HCT116 (cell line): Measurements from ENCODE around the gene GBGT1. TPM values are rescaled to one million over a fixed set of nuclear protein-coding genes. Genes with fewer than 3 reads are reported as not detected.
A peak's percentile ranks its signal among the peaks of the same experiment; 100 is the strongest.

Experiments used
- ATAC-seq: fragments of 200-7000 bp; cut with Tn5 transposase; 2 replicates; pipeline ENCODE4 v1.9.1; 2020; ENCODE audit warnings: mild to moderate bottlenecking, moderate library complexity
- BruUV-seq: library from RNA; stranded (reverse); fragments of 400-500 nt; replicated peaks from 2 replicates; lab custom pipeline; 2021; lab: Mats Ljungman, UMichigan
- CTCF ChIA-PET: fragments of 300-600 bp; sonication (Branson Sonifier 250); formaldehyde crosslinking; loops from one replicate; lab custom pipeline; 2021; ENCODE audit warnings: antibody characterized with exemption; lab: Charles Lee
- POLR2A ChIA-PET: fragments of 300-600, 350-600 bp; sonication (Branson Sonifier 250); formaldehyde crosslinking; loops from one replicate; lab custom pipeline; 2021; ENCODE audit warnings: antibody characterized with exemption; lab: Charles Lee
- RAD21 ChIA-PET, 2 experiments: fragments of 300-600 bp; sonication (Branson Sonifier 250); formaldehyde crosslinking; loops; one replicate each; lab custom pipeline; 2023; ENCODE audit warnings: low total read pairs in 2 of 2; ENCODE audit not compliant: uncharacterized antibody in 2 of 2, unreplicated experiment in 2 of 2, low non-redundant PET in 1 of 2; lab: Charles Lee
- DNase-seq: peaks from one replicate; pipeline ENCODE4 v3.0.0-alpha.2; 2010; ENCODE audit warnings: low read depth, low spot score
- H2AFZ ChIP-seq: fragments of 200-600 bp; shearing (Covaris generic), sonication (generic); 2 replicates; pipeline ENCODE4 v1.6.1; 2017; ENCODE audit warnings: low read depth, mixed run types, mixed read lengths, antibody characterized with exemption, low read length; ENCODE audit not compliant: poor library complexity, severe bottlenecking
- H3K27ac ChIP-seq: 2 replicates; pipeline ENCODE4 v1.5.1; 2012; ENCODE audit warnings: low read depth, low read length
- H3K27me3 ChIP-seq: fragments of 200-600 bp; sonication (generic); 2 replicates; pipeline ENCODE4 v1.6.1; 2016; ENCODE audit warnings: mixed run types, low read length, mixed read lengths; ENCODE audit not compliant: insufficient read depth
- H3K36me3 ChIP-seq, 2 experiments: fragments of 200-500 bp in 1 of 2; fragments of 200-600 bp in 1 of 2; sonication (Bioruptor generic) in 1 of 2; sonication (generic) in 1 of 2; 2 replicates each; pipeline versions ENCODE4 v1.5.1 to v1.6.1; 2014 to 2016; ENCODE audit warnings: low read length in 2 of 2, inconsistent platforms in 1 of 2, mixed read lengths in 1 of 2, mixed run types in 1 of 2; ENCODE audit not compliant: insufficient read depth in 2 of 2, control insufficient read depth in 1 of 2
- H3K4me1 ChIP-seq, 2 experiments: fragments of 200-600 bp in 1 of 2; sonication (generic) in 1 of 2; 2 replicates each; pipeline versions ENCODE4 v1.5.1 to v1.6.1; 2012 to 2017; ENCODE audit warnings: low read length in 2 of 2, inconsistent platforms in 1 of 2, mild to moderate bottlenecking in 1 of 2, mixed read lengths in 1 of 2, mixed run types in 1 of 2, moderate library complexity in 1 of 2; ENCODE audit not compliant: insufficient read depth in 2 of 2, control insufficient read depth in 1 of 2
- H3K4me2 ChIP-seq: fragments of 200-600 bp; sonication (generic); 2 replicates; pipeline ENCODE4 v1.6.1; 2017; ENCODE audit warnings: mixed run types, low read length, mixed read lengths
- H3K4me3 ChIP-seq, 2 experiments: fragments of 200-600 bp in 1 of 2; sonication (generic) in 1 of 2; replicated peaks in 1 of 2; 2 replicates each; pipeline ENCODE4 v1.5.1; 2011 to 2016; ENCODE audit warnings: low read length in 2 of 2, control low read depth in 1 of 2, low read depth in 1 of 2, mild to moderate bottlenecking in 1 of 2, mixed read lengths in 1 of 2, mixed run types in 1 of 2
- H3K79me2 ChIP-seq: fragments of 200-600 bp; sonication (generic); 2 replicates; pipeline ENCODE4 v1.6.1; 2017; ENCODE audit warnings: mild to moderate bottlenecking, mixed run types, low read length, moderate library complexity, mixed read lengths; ENCODE audit not compliant: insufficient read depth
- H3K9ac ChIP-seq: fragments of 200-600 bp; sonication (generic); 2 replicates; pipeline ENCODE4 v1.6.1; 2016; ENCODE audit warnings: low read length, mixed read lengths
- H3K9me2 ChIP-seq: fragments of 200-600 bp; sonication (generic), shearing (Covaris generic); 2 replicates; pipeline ENCODE4 v1.6.1; 2017; ENCODE audit warnings: mixed run types, mild to moderate bottlenecking, moderate library complexity; ENCODE audit not compliant: insufficient read depth
- H3K9me3 ChIP-seq, 2 experiments: fragments of 200-500 bp in 1 of 2; fragments of 200-600 bp in 1 of 2; sonication (Bioruptor generic) in 1 of 2; sonication (generic) in 1 of 2; 2 replicates each; pipeline ENCODE4 v1.6.1; 2014 to 2017; ENCODE audit warnings: low read length in 2 of 2, mixed read lengths in 2 of 2, inconsistent platforms in 1 of 2, low read depth in 1 of 2, mild to moderate bottlenecking in 1 of 2, mixed run types in 1 of 2, moderate library complexity in 1 of 2; ENCODE audit not compliant: control insufficient read depth in 1 of 2, insufficient read depth in 1 of 2
- H4K20me1 ChIP-seq: fragments of 200-600 bp; sonication (generic), shearing (Covaris generic); 2 replicates; pipeline ENCODE4 v1.6.1; 2017; ENCODE audit warnings: mixed run types, mild to moderate bottlenecking, moderate library complexity; ENCODE audit not compliant: insufficient read depth
- ATF3 ChIP-seq: IDR thresholded peaks from 2 replicates; pipeline ENCODE4 v1.6.1; 2012
- CBX3 ChIP-seq: IDR thresholded peaks from 2 replicates; pipeline ENCODE4 v1.6.1; 2012; ENCODE audit warnings: low read depth
- CEBPB ChIP-seq: IDR thresholded peaks from 2 replicates; pipeline ENCODE4 v1.6.1; 2012; ENCODE audit warnings: low read depth
- CTCF ChIP-seq, 3 experiments: fragments of 200-600 bp in 1 of 3; sonication (generic) in 1 of 3; IDR thresholded peaks in 2 of 3; conservative IDR thresholded peaks in 1 of 3; 2 replicates each; pipeline ENCODE4 v1.5.1; 2012 to 2017; ENCODE audit warnings: low read depth in 2 of 3, low read length in 2 of 3, antibody characterized with exemption in 1 of 3, borderline replicate concordance in 1 of 3, control low read depth in 1 of 3, mild to moderate bottlenecking in 1 of 3, mixed read lengths in 1 of 3, mixed run types in 1 of 3, moderate library complexity in 1 of 3; ENCODE audit not compliant: insufficient read depth in 1 of 3
- EZH2phosphoT487 ChIP-seq: fragments of 200-600 bp; IDR thresholded peaks from 2 replicates; pipeline ENCODE4 v1.6.1; 2018; ENCODE audit warnings: antibody characterized with exemption, borderline replicate concordance
- FOSL1 ChIP-seq: IDR thresholded peaks from 2 replicates; pipeline ENCODE4 v1.6.1; 2012; ENCODE audit warnings: low read depth
- MAX ChIP-seq: IDR thresholded peaks from 2 replicates; pipeline ENCODE4 v1.6.1; 2012
- POLR2AphosphoS5 ChIP-seq: IDR thresholded peaks from 2 replicates; pipeline ENCODE4 v1.6.1; 2011; ENCODE audit warnings: mild to moderate bottlenecking, low read depth, low read length, moderate library complexity
- RAD21 ChIP-seq: IDR thresholded peaks from 2 replicates; pipeline ENCODE4 v1.6.1; 2012; ENCODE audit warnings: low read depth, mild to moderate bottlenecking
- SIN3A ChIP-seq: IDR thresholded peaks from 2 replicates; pipeline ENCODE4 v1.6.1; 2012; ENCODE audit warnings: low read depth
- SP1 ChIP-seq: IDR thresholded peaks from 2 replicates; pipeline ENCODE4 v1.6.1; 2012; ENCODE audit warnings: low read depth
- SRF ChIP-seq: IDR thresholded peaks from 2 replicates; pipeline ENCODE4 v1.6.1; 2012; ENCODE audit warnings: low read depth
- ZNF274 ChIP-seq: fragments of 200-500 bp; sonication (Bioruptor generic); IDR thresholded peaks from 2 replicates; pipeline ENCODE4 v1.6.1; 2014; ENCODE audit warnings: mild to moderate bottlenecking, low read depth, low read length, inconsistent platforms
- intact Hi-C: fragments of 100-400 bp; cut with micrococcal nuclease; formaldehyde crosslinking; loops from 2 replicates; pipeline ENCODE4 v1.10.0; 2022
- total RNA-seq: library from RNA; stranded (reverse); gene quantifications from one replicate; pipeline ENCODE4 v1.2.1, GENCODE V29; 2021; ENCODE audit not compliant: unreplicated experiment

Gene GBGT1
- total RNA-seq, 1 experiment from 2014 or later = 0.34 TPM

GRCh38 chr9:133184971-133185370, 21.3 kb upstream of the GBGT1 start:
- Histone ChIP-seq H3K4me3 (0 out of 4 replicates have a peak overlapping the region, but pooled peaks of 1 of the 2 experiments have one; percentile 3), H3K4me2 (peak overlapping the region; percentile 55), H4K20me1 (no peaks in the 10 kb centered on the region), H2AFZ (peak overlapping the region; percentile 96), H3K9me2 (no peaks in the 10 kb centered on the region), H3K9ac (no peak overlapping the region), H3K4me1 (peaks cover 7 to 24% of the 10 kb centered on the region in 2 experiments; a peak in 3 of 4 replicates), H3K79me2 (no peaks in the 10 kb centered on the region), H3K9me3 (no peaks in the 10 kb centered on the region), H3K27me3 (no peaks in the 10 kb centered on the region), H3K36me3 (no peaks in the 10 kb centered on the region), H3K27ac (no peak overlapping the region)
- CTCF ChIA-PET = interaction anchor here (0.6 to 2.7 kb wide), 15 partner anchors 10 to 301 kb away, joined by 3 to 37 read pairs (median 7); partner anchors contain the start of gene SLC2A6
- TF ChIP-seq ATF3 (no peak), RAD21 (peak; percentile 82), CTCF (IDR thresholded peaks at IDR 0.05 in 2 of 3, conservative IDR thresholded peaks at IDR 0.05 in 1 of 3; ENCODE audit: borderline replicate concordance in 1 of 3, insufficient read depth in 1 of 3, low read depth in 2 of 3, low read length in 2 of 3) (peak; percentile 62 to 84 (median 69)), SIN3A (no peak), ZNF274 (no peak)
- POLR2A ChIA-PET = interaction anchor here (1.5 kb wide), 1 partner anchor 145 kb away, joined by 4 read pairs; no protein-coding TSS in a partner anchor
- no TSS peak for BruUV-seq
- intact Hi-C loops = loop anchor here (1.0 to 2.0 kb wide), 2 partner anchors 144 to 301 kb away; no protein-coding TSS in a partner anchor
- RAD21 ChIA-PET = interaction anchor here (0.6 to 1.5 kb wide), 3 partner anchors 51 to 150 kb away, joined by 3 to 11 read pairs (median 3); no protein-coding TSS in a partner anchor
- ATAC-seq = peak; percentile 68
- DNase-seq = peak; percentile 64

GRCh38 chr9:133182151-133182550, 18.4 kb upstream of the GBGT1 start:
- Histone ChIP-seq H3K9me3 (no peaks in the 10 kb centered on the region), H3K9me2 (no peaks in the 10 kb centered on the region), H3K79me2 (no peaks in the 10 kb centered on the region), H2AFZ (no peak overlapping the region), H3K4me2 (no peak overlapping the region), H3K4me1 (peaks cover 5 to 17% of the 10 kb centered on the region in 2 experiments; a peak in 3 of 4 replicates), H3K4me3 (no peak overlapping the region), H3K9ac (no peak overlapping the region), H3K36me3 (no peaks in the 10 kb centered on the region), H3K27ac (no peak overlapping the region), H3K27me3 (no peaks in the 10 kb centered on the region), H4K20me1 (no peaks in the 10 kb centered on the region)
- DNase-seq = no peak
- BruUV-seq = no TSS peak
- ATAC-seq = no peak
- intact Hi-C loops = no loop called here
- POLR2A ChIA-PET = no interaction called here
- RAD21 ChIA-PET = no interaction called here
- CTCF ChIA-PET = no interaction called here
- TF ChIP-seq MAX = no peak
- TF ChIP-seq SRF = no peak
- TF ChIP-seq CTCF (IDR thresholded peaks at IDR 0.05 in 2 of 3, conservative IDR thresholded peaks at IDR 0.05 in 1 of 3; ENCODE audit: borderline replicate concordance in 1 of 3, insufficient read depth in 1 of 3, low read depth in 2 of 3, low read length in 2 of 3) = no peak
- TF ChIP-seq CBX3 = no peak
- TF ChIP-seq CEBPB = no peak
- no peak for TF ChIP-seq ZNF274
- TF ChIP-seq SP1 = no peak
- no peak for TF ChIP-seq EZH2phosphoT487
- no peak for TF ChIP-seq SIN3A
- TF ChIP-seq POLR2AphosphoS5 = no peak
- no peak for TF ChIP-seq FOSL1
- TF ChIP-seq RAD21 = no peak
